Activated CD8-positive, alpha-beta memory T cell treated with anti-CD3 and anti-CD28 coated beads for 4 hours (primary cell): Measurements from ENCODE around the gene TUFM.
"Not testable (repeated sequence)": the region's sequence is repeated elsewhere in the genome, so short reads cannot be mapped to it uniquely, and the experiment has no call there.

Experiments
- DNase-seq, 2 donors: peaks; one replicate each; pipeline ENCODE4 v3.0.0-alpha.2; 2020; ENCODE audit warnings: low read depth in 2 of 2

Gene TUFM

GRCh38 chr16:28875134-28876018 lies 29.2 kb upstream of the TUFM start:
- DNase-seq = no peak

GRCh38 chr16:28874406-28874805 lies 28.3 kb upstream of the TUFM start:
- no peak for DNase-seq

GRCh38 chr16:28873543-28874201 lies 27.5 kb upstream of the TUFM start:
- DNase-seq = peak; percentile 28 to 31

GRCh38 chr16:28872952-28873351 lies 26.8 kb upstream of the TUFM start:
- DNase-seq = no peak

- DNase-seq = no peak
These were observed 23.1 kb upstream of the TUFM start for GRCh38 chr16:28869201-28869600.

- DNase-seq = not testable (repeated sequence)
These were observed 21.5 kb upstream of the TUFM start for GRCh38 chr16:28867646-28868045.

- no peak for DNase-seq
These were observed 21.1 kb upstream of the TUFM start for GRCh38 chr16:28867241-28867640.

- DNase-seq = no peak
These were observed 20.3 kb upstream of the TUFM start for GRCh38 chr16:28866454-28866804.

GRCh38 chr16:28865722-28866453 lies 19.7 kb upstream of the TUFM start:
- no peak for DNase-seq

GRCh38 chr16:28865001-28865688 lies 19.0 kb upstream of the TUFM start:
- no peak for DNase-seq

GRCh38 chr16:28863929-28864793 lies 18.0 kb upstream of the TUFM start:
- no peak for DNase-seq

GRCh38 chr16:28859326-28859725 lies 13.2 kb upstream of the TUFM start:
- DNase-seq = no peak

GRCh38 chr16:28858421-28858820 lies 12.3 kb upstream of the TUFM start:
- DNase-seq = no peak

- no peak for DNase-seq
These were observed 755 bp upstream of the TUFM start for GRCh38 chr16:28846933-28847273.

- no peak for DNase-seq
These were observed 428 bp downstream of the TUFM start for GRCh38 chr16:28845761-28846079.

GRCh38 chr16:28845293-28845692 lies 855 bp downstream of the TUFM start:
- DNase-seq = no peak

GRCh38 chr16:28844226-28844885 lies 1.8 kb downstream of the TUFM start:
- DNase-seq = no peak

- DNase-seq = no peak
These were observed 2.4 kb downstream of the TUFM start for GRCh38 chr16:28843766-28844165.

GRCh38 chr16:28842696-28843095 lies 3.5 kb downstream of the TUFM start:
- DNase-seq = no peak

- no peak for DNase-seq
These were observed 6.2 kb downstream of the TUFM start for GRCh38 chr16:28839899-28840298.
